Inferior parietal cortex (tissue), 1 donor: ENCODE results near the gene ARHGEF5.

Experiments
- DNase-seq: peaks from one replicate; pipeline ENCODE4 v3.0.0-alpha.2; 2016; ENCODE audit errors: extremely low spot score

ARHGEF5 gene

DNA sequence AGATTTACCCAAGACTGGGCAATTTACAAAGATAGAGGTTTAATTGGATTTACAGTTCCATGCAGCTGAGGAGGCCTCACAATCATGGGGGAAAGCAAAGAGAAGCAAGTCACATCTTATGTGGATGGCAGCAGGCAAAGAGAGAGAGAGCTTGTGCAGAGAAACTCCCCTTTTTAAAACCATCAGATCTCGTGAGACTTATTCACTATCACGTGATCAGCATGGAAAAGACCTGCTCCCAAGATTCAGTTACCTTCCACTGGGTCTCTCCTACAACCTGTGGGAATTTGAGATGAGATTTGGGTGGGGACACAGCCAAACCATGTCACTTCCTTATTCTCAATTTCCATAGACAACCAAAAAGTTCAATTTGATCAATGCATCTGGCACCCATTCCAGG lies 73.2 kb downstream of the ARHGEF5 start:
- DNase-seq: no peak
